ENCODE measurements around the gene PLD4. TPM values are rescaled to one million over a fixed set of nuclear protein-coding genes. Genes with fewer than 3 reads are reported as not detected.
A peak's percentile ranks its signal among the peaks of the same experiment; 100 is the strongest.

The PLD4 gene
- total RNA-seq, 4 donors from 2014 or later, result 0.16 TPM; not detected in 3

DNA sequence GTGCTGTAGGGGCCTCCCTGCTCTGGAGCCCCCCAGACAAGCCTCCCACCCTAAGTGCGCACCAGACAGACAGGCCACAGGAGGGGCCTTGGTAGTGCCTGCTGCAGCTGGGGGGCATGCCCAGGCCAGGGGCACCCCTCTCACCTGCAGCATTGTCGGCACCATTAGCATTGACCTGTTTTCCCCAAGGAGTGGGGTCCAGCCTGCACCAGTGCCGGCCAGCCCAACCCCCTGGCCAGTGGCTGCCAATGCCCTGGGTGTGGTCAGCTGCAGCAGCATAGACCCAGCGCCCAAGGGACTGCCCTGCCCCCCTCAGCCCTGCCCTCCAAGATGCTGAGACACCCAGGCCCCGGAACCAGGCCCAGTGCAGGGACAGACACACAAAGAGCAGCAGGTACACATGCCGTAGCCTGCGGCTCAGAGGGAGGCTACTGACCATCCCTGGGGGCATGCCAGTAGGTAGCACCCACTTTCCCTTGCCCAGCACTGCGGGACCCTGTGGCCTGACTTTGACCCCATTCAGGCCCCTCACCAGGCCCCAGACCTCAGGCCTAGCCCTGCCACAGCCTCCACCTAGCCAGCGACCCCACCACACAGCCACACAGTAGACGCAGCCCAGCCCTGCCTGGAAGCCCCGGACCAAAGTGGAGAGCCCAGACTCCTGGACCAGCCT, 52.5 kb downstream of the PLD4 start:
- peak overlapping the region; percentile 49 for H3K27ac ChIP-seq
- peak; percentile 74 to 79 for DNase-seq (ENCODE audit: low spot score in 2 of 2)
- H3K36me3 ChIP-seq, result no peaks in the 10 kb centered on the region
- no peaks in the 10 kb centered on the region for H3K27me3 ChIP-seq
- H3K9me3 ChIP-seq, result no peaks in the 10 kb centered on the region
- H3K4me1 ChIP-seq, result peaks cover 66% of the 10 kb centered on the region
- no peak for TF ChIP-seq POLR2A (IDR thresholded peaks at IDR 0.05)
- no peak for TF ChIP-seq POLR2AphosphoS5 (IDR thresholded peaks at IDR 0.05)
- TF ChIP-seq EP300 (IDR thresholded peaks at IDR 0.05), result no peak
- TF ChIP-seq, protein P1, sequence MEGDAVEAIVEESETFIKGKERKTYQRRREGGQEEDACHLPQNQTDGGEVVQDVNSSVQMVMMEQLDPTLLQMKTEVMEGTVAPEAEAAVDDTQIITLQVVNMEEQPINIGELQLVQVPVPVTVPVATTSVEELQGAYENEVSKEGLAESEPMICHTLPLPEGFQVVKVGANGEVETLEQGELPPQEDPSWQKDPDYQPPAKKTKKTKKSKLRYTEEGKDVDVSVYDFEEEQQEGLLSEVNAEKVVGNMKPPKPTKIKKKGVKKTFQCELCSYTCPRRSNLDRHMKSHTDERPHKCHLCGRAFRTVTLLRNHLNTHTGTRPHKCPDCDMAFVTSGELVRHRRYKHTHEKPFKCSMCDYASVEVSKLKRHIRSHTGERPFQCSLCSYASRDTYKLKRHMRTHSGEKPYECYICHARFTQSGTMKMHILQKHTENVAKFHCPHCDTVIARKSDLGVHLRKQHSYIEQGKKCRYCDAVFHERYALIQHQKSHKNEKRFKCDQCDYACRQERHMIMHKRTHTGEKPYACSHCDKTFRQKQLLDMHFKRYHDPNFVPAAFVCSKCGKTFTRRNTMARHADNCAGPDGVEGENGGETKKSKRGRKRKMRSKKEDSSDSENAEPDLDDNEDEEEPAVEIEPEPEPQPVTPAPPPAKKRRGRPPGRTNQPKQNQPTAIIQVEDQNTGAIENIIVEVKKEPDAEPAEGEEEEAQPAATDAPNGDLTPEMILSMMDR (IDR thresholded peaks at IDR 0.05), result no peak
- H3K4me3 ChIP-seq, result peak overlapping the region; percentile 68
- WGBS, result 40% methylated on average over 1 of the region's 11 CpGs

DNA sequence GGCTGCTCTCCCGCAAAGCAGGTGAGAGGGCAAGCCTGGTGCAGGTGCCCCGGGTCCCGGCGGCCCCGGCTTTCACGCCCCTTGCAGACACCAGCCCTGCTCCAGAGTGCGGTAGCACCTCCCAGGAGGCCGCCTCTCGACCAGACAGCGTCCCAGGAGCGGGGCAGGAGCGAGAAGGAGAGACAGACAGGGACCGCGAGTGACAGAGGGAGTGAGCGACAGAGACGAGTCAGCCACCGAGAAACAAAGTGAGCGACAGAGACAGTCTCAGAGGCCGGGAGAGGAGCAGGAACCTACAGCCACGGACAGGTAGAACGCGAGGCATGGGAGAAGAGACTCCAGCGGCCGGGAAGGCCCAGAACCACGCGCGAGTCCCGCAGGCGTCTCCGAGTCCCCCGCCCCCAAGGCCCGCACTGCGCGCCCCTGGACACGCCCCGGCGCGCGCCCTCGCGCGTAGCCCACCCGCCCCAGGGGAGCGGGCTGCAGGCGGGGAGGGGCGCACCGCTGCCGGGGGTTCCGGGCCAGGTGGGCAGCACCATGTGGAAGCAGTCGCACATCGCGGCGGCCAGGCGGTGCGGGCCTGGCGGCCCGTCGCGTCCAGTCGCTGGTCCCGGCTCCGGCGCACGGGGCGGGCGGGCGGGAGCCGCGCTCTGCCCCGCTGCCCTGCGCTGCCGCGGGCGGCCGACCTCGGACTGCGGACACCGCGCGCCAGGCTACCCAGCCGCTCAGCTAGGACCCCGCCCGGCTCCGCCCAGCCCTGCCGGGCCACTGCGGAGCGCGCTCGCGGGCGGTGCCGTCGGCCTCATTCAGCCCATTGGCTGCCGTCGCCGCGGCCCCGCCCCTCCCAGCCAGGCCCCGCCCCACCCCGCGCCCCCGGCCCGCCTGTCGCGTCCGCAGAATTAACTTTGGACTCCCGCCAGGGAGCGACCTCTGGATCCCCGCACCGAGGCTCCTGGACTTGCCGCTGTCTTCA, 53.3 kb downstream of the PLD4 start, which contains the start of gene AHNAK2:
AHNAK2 (minus strand) TSS at position 694 of the 973 bp plus-strand sequence; CDS start at position 557, 137 bp downstream.
- DNase-seq (ENCODE audit: low spot score in 2 of 2), result peak; percentile 78 to 79
- WGBS, result under 1% methylated on average over 67 of the region's 111 CpGs
- Histone ChIP-seq H3K36me3 (no peaks in the 10 kb centered on the region), H3K4me3 (peak within 1 kb of the TSS; percentile 68), H3K9me3 (no peaks in the 10 kb centered on the region), H3K27me3 (no peaks in the 10 kb centered on the region), H3K27ac (peak within 1 kb of the TSS; percentile 49), H3K4me1 (peaks cover 57% of the 10 kb centered on the region)
- TF ChIP-seq, protein P1 (IDR thresholded peaks at IDR 0.05), result no peak
- no peak for TF ChIP-seq POLR2A (IDR thresholded peaks at IDR 0.05)
- no peak for TF ChIP-seq POLR2AphosphoS5 (IDR thresholded peaks at IDR 0.05)
- TF ChIP-seq EP300 (IDR thresholded peaks at IDR 0.05), result no peak

DNA sequence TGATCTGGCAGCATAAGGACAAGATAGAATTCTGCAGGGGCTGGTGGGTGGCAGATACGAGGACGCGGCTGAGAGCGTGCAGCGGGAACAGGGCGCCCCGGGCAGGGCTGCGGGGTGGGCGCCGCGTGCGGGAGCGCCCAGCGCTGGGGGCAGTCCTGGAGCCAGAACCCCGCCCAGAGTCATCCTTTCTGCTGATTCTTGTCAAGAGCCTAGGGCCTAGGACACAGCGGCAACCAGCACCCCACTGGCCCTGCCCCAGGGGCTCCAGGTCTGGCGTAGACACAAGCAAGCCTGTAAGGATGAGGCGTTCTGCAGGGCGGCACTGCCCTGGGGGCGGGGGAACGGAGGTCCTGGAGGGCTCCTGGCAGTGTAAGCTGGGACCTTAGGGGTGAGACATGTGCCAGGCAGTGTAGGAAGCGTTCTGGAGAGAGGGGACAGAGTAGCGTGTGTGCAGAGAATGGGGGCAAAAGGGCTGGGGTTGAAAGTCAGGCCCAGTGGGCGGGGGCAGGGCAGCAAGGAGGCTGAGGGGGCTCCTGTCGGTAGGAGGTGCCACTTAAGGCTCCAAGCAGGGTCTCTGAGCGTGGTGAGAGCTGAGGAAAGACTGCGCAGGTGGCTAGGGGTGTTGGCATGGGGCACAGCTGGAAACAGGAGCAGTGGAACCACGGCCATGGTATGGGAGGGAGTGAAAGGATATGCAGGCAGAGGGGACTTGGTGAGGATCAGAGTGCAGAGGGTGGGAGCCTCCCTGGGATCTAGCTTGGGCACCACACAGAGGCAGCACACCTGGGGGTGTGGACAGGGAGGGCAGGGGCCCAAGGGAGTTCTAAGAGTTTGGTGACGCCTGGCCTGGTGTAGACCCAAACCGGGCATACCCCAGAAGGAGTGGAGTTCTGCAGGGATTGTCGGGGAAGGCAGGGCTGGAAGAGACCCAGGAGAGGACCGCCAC, 54.3 kb downstream of the PLD4 start:
- Histone ChIP-seq H3K27me3 (no peaks in the 10 kb centered on the region), H3K27ac (no peak overlapping the region), H3K9me3 (no peaks in the 10 kb centered on the region), H3K36me3 (no peaks in the 10 kb centered on the region), H3K4me3 (peak overlapping the region; percentile 68), H3K4me1 (peaks cover 47% of the 10 kb centered on the region)
- DNase-seq (ENCODE audit: low spot score in 2 of 2), result peak; percentile 70 to 78
- WGBS, result 60% methylated on average over 24 of the region's 32 CpGs
- no peak for TF ChIP-seq EP300 (IDR thresholded peaks at IDR 0.05)
- no peak for TF ChIP-seq POLR2A (IDR thresholded peaks at IDR 0.05)
- TF ChIP-seq, protein P1 (IDR thresholded peaks at IDR 0.05), result no peak
- TF ChIP-seq POLR2AphosphoS5 (IDR thresholded peaks at IDR 0.05), result no peak

DNA sequence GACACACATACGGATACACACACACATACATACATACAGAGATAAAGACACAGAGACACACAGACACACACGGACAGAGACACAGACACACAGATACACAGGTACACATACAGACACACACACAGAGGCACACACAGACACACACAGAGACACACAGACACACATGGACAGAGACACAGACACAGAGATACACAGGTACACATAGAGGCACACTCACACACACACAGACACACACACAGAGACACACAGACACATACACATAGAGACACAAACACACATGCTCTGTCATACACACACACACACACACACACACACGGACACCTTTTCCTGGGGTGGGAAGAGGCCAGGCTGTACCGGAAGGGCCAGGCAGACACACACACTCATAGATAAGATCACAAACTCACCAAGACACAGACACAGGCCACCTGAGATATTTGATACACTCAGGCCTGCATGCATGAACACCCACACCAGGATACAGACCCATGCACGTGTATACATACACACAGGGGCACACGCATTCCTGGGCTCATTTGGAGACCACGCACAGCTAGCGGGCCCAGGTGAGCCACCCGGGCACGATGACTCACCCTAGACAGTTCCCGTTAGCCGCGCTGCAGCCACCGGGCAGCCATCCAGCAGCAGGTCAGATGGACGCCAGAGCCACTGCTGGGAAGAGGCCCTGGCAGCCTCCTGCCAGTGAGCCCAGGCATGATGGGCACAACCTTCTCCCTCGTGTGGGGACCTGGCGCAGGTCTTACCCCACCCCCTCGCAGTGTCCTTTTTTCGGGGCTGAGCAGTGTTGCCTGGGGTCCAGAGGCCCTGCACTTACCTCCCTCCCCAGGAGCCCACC, 55.3 kb downstream of the PLD4 start:
- no peaks in the 10 kb centered on the region for H3K27me3 ChIP-seq
- TF ChIP-seq EP300 (IDR thresholded peaks at IDR 0.05), result no peak
- TF ChIP-seq, protein P1 (IDR thresholded peaks at IDR 0.05), result no peak
- 77% methylated on average over 6 of the region's 19 CpGs for WGBS
- H3K4me1 ChIP-seq, result peaks cover 37% of the 10 kb centered on the region
- peak; percentile 70 to 78 for DNase-seq (ENCODE audit: low spot score in 2 of 2)
- H3K36me3 ChIP-seq, result no peaks in the 10 kb centered on the region
- H3K27ac ChIP-seq, result no peak overlapping the region
- H3K9me3 ChIP-seq, result no peaks in the 10 kb centered on the region
- H3K4me3 ChIP-seq, result no peak overlapping the region

All from suprapubic skin (tissue), 4 donors.